HG03521 (cell line): ENCODE data around the gene ZNF212.
"Not testable (repeated sequence)": the region's sequence is repeated elsewhere in the genome, so short reads cannot be mapped to it uniquely, and the experiment has no call there.

Source experiments
- ATAC-seq: cut with Tn5 transposase; IDR thresholded peaks from one replicate; pipeline ENCODE4 v1.9.1; 2021; ENCODE audit warnings: mild to moderate bottlenecking, moderate library complexity; ENCODE audit not compliant: unreplicated experiment

Gene ZNF212

DNA sequence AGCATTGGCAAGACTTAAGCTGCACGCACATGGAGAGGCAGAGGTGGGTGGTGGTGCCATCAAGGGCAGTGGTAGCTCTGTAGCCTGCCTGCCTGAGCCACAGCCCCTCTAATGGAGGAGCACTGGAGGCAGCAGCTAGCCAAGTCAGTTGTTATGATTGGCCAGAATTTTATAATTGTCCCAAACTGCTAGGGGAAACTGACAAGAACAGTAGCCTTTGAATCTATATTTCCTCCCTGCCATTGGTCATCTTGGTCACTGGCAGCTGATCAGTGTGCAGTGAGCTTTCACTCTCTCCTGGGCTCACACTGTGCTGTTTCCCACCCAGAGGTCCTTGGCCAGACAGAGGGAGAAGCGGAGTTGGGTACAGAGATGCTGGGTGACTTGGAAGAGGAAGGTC, 12.9 kb downstream of the ZNF212 start:
- ATAC-seq, result no peak

DNA sequence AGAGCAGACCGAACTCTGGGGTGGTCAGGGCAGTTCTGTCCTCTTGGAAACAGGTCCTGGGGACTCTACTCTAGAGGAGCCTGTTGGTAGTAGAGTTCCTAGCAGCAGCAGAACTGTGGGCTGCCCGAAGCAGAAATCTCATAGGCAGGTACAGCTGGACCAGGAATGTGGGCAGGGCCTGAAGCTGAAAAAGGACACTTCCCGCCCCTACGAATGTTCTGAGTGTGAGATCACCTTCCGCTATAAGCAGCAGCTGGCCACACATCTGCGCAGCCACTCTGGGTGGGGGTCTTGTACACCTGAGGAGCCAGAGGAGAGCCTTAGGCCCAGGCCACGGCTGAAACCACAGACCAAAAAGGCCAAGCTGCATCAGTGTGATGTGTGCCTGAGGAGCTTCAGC, 14.2 kb downstream of the ZNF212 start:
- ATAC-seq, result no peak

DNA sequence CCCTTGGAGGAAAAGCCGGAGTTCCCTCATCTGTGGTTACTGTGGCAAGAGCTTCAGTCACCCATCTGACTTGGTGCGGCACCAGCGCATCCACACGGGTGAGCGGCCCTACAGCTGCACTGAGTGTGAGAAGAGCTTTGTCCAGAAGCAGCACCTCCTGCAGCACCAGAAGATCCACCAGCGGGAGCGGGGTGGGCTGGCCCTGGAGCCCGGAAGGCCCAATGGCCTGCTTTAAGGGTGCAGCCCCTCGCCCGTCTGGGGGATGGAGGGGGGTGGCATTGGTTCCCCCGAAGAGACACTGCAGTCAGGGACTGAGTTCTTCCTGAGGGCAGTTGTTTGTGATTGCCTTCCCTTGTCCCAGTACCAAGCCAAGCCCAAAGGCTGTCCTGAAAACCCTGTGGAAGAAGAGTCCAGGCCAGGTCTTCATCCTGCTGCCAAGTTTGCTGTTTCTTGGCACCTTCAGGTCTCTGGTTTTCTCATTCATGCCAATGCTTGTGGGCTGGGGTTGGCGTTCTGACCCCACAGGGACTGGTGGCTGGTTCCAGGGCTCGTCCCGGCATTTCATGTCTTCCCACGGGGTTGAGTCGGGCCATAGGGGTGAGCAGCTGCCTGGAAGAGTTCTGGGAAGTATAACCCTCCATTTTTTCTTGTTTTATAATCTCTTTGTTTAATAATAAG, 14.9 kb downstream of the ZNF212 start:
- ATAC-seq, result no peak

DNA sequence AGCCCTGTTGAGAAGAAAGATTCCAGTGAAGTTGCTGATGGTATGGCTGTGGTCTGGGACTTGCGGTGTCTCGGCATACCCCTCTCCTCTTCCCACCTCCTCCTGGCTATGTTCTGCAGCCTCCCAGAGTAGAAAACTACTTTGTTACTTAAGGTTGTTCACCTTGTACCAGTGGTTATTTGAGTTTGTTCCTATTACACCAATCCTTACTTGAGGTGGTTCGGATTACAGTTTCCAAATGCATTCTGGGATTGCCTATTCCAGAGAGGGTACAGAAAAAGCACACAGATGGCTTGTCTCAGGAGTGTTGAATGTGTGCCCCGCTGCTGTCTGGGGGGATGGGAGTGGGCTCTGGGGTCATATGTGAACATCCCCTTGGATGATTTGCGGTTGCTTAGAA, 15.7 kb downstream of the ZNF212 start:
- no peak for ATAC-seq

DNA sequence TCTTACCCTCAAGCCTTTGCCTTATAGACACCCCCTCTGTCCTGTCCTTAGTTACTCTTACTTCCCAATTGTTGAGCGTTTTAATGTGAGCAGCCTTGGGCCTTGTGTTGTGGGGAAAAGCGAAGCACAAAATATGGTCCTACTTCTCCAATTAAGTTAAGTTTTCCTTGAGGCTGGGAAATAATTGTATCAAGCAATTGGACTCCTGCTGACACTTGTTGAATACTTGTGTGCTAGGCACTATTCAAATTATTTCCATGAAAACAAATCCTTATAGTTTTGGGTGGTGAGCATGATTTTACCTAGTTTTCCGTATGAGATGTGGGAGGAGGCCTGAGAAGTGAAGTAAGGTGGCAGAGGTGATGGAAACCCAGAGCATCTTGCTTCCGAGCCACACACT, 17.1 kb downstream of the ZNF212 start:
- ATAC-seq, result no peak

DNA sequence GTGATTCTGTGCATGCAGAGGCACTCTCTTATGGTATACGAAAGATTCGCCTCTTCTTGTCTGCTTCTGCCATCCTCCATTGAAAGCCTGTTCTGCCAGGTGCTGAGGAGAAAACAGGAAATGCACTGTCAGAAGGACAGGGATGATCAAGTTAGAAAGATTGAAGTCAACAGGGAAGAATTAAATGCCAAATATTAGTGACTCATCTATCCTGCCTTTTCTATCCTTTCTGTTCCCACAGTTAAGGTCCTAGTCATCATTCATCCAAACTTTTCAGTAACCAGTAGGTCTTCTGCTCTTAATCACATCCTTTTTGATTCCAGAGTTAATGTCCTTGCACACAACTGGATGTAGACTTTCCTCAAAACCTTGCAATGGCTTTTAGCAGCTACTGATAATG, 17.7 kb downstream of the ZNF212 start:
- no peak for ATAC-seq

DNA sequence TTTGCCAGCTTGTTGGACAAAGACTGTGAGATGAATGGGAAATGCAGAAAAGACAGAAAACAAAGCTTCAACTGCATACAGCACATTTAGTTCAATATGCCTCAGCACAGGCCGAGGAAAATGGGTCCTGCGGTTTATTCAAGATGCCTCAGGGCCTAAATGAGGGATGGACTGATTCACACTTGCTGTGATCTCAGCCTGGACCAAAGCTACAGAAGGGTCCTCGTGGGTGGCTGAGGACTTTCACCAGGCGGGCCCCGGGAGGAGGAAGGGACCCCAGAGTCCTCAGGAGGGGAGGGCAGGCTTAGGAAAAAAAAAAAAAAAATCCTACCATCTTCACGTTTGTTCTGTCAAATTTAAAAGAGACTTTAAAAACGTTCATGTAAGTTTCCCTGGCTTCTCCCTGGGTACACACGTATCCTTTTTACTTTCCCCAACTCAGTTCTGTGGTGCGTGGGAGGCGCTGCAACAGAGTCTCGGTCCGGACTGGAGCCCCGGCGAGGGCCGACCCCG, 21.9 kb downstream of the ZNF212 start:
- no peak for ATAC-seq

DNA sequence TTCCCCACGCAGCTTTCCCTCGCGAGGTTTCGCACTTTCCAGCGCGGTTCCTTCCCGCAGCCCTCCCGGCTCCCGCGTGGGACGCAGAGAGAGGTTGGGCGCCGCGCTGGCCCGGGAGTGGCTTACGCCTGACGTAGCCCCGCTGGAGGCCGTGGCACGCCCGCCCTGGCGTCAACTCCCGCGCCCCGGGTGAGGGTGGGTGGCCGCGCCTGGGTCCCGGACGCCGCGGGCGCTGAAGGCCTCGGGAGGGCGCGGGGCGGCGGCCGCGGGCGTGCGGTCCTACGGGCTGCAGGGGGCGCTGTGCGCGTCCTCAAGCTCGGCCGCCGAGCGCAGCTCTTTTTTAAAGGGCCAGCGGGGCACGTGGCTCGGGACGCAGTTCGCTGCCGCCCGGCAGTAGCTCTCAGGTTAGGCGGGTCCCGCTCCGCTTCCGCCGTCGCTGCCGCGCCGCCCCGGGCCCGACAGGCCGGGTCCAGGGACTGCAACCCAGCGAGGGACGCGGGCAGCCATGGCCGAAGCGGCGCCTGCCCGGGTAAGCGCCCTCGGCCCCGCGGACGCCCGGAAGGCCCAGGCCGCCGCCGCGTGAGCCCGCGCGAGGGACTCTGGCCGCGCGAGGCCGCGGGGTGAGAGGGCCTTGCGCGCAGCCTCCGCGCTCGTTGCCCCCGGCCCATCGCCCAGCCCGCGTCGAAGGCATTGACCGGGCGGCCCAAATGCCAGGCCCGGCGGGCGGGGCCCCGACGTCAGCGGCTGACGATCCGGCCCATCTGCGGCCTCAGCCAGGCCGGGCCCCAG, 22.6 kb downstream of the ZNF212 start, which contains the start of gene ZNF783:
ZNF783 (plus strand) TSS at position 368 of the 789 bp plus-strand sequence; CDS start at position 506, 138 bp downstream.
- ATAC-seq, result peak; percentile 83

DNA sequence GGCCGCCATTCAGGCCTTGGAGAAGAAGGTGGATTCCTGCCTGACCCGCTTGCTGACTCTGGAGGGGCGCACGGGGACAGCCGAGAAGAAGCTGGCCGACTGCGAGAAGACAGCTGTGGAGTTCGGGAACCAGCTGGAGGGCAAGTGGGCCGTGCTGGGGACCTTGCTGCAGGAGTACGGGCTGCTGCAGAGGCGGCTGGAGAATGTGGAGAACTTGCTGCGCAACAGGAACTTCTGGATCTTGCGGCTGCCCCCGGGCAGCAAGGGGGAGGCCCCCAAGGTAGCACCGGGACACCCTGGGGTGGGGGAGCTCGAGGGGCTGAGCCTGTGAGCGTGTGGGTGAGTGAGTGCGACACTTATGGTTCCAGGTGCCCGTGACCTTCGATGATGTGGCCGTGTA, 27.0 kb downstream of the ZNF212 start:
- ATAC-seq, result no peak

DNA sequence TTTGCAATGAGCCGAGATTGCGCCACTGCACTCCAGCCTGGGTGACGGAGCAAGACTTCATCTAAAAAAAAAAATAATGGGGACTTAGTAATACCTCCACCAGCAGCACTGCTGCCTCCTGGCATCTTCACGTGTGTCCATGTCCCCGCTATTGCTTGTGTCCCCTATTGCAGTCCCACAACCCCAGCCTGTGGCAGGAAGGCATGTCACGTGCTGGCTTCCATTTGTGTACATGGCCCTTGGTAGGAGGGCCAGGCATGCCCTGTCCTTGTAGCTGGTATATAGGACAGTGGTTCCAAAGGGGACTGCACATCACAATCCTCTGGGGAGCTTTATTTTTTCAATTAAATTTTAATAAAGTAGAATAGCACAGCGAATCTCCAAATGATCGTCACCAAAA, 28.3 kb downstream of the ZNF212 start:
- no peak for ATAC-seq

DNA sequence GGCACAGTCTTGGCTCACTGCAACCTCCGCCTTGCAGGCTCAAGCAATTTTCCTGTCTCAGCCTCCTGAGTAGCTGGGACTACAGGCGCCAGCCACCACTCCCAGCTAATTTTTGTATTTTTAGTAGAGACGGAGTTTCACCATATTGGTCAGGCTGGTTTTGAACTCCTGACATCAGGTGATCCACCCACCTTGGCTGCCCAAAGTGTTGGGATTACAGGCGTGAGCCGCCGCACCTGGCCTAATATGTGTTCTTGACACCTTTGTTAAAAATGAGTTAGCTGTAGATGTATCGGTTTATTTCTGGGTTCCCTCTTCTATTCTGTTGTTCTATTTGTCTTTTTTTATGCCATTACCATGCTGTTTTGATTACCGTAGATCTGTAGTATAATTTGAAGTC, 35.0 kb downstream of the ZNF212 start:
- not testable (repeated sequence) for ATAC-seq

DNA sequence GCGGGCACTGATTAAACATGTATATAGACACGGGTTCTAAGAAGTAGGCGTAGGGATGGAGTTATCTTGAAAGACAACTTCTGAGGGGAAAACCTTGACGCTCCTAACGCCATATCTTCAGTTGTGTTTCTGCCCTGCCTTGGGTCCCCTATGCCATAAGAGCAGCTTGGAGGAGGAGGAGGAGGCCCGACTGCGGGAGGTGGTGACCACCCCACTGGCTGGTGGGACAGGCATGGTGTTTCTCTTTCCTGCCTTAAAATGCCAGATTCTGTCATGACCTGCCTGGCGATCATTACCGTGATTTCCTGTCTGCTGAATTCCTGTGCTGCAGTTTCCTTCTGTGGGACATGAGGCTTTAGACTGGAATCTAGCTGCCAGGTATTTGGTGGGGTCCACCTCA, 38.4 kb downstream of the ZNF212 start:
- no peak for ATAC-seq

DNA sequence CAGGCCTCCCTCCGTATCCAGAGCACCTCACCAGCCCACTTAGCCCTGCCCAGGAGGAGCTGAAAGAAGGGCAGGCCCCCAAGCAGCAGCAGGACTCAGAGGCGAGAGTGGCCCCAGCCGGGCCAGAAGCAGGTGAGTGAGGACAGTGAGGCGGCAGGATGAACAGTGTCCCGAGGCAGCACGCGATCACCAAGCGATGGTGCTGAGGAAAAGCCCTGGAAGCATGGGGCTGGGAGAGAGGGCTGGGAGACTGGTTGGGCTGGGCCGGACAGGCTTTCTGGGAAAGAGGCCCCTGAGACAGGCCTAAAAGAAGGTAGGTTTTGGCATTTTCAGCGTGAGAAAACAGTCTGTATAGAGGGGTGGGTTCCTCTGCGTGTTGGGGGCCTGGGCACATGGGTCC, 38.9 kb downstream of the ZNF212 start:
- no peak for ATAC-seq

DNA sequence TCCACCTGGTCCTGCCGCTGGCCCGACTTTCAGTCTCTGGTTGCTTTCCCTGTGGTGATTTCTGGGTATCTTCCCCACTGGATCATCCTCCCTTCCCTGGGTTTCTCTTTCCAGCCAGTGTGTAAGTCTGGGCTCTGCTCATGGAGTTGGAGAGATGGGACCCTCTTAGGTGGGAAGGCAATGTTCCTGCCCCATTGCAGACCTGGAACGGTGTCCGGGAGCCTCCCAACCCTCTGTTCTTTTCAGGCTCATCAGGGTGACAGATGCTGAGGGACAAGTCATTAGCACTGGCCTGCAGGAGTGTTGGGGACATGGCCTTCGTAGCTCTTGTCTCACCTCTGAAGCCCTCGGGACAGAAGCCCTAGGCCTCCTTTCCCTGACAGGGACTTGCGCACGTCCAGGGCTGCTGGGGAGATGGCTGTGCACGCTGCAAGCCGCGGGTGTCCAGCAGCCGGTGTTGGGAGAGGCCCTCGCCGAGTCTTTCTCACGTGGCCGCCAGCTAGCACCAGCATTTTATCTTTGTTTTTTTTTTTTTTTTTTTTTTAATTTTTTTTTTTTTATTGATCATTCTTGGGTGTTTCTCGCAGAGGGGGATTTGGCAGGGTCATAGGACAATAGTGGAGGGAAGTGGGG, 39.8 kb downstream of the ZNF212 start:
- no peak for ATAC-seq

DNA sequence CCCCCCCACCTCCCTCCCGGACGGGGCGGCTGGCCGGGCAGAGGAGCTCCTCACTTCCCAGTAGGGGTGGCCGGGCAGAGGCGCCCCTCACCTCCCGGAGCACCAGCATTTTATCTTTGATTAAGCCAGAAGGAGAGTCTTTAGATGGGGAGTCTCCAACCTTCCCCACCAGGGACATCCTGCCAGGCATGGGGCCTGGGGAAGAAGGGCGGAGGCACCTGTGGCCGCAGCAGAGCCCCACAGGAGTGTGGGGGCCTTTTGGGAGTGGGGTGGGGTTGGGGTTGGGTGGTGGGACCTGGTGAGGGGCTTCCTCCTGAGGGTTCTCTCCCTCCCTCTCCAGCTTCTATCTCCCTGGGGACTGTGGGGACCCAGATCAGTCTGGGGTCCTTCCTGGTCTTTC, 40.7 kb downstream of the ZNF212 start:
- no peak for ATAC-seq

DNA sequence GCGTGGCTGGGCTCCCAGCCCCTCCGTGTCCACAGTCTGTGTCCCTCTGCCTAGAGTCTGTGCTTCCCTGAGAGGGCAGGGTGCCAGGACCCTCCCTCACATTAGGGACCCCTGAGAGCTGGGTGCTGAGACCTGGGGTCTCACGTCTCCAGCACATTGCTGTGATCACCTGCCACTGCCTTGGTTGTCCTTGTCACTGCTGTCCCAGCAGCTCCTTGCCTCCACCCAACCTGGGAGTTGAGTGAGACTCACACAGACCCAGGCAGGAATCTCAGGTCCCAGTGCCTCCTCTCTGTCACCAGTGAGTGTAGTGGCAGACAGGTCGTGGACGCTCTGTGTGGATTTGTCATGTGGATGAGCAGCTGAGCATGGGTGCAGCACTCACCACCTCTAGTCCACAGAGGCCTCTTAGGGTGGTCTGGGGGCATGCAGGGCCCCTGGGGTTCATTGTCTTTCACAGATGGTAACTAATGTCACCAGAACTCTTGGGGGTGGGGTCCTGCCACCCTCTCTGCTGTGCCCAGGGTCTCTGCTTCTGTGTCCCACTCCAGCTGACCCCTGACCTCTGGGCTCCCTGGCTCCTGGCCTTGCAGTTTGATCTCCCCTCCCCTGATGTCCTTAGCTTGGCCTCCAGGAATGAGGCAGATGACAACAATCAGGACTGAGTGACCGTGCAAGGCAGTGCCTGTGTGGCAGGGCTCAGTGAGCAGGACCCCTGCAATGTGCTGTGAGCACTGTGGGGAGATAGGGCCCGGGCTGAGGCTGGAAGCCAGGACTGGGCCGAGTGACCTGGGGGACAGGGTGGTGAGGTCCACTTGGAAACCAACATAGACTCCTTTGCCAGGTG, 41.4 kb downstream of the ZNF212 start:
- no peak for ATAC-seq

DNA sequence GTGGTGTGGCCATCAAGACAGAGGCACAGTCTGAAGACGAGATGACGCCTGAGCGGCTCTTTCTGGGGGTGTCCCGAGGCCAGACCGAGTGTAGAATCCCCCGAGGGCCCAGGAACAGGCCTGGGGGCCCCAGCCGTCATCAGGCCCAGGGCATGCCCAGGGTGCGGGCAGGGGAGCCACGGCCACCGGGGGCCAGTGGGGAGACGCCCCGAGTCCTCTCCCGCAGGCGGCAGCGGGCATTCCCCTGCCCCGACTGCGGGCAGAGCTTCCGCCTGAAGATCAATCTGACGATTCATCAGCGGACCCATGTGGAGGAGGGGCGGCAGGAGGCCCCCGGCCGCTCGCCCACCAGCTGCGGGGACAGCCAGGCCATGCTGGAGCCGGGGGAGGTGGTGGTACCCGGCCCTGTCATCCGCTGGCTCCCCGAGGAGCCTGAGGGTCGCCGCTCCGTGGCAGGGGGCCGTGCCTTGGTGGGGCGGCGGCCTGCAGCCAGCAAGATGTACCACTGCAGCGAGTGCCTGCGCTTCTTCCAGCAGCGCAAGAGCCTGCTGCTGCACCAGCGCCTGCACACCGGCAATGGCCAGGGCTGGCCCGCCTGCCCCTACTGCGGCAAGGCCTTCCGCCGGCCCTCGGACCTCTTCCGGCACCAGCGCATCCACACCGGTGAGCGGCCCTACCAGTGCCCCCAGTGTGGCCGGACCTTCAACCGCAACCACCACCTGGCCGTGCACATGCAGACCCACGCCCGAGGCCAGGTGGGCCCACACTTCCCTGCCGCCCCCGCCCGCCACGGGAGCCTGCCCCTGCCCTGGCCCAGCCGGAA, 42.3 kb downstream of the ZNF212 start:
- no peak for ATAC-seq

DNA sequence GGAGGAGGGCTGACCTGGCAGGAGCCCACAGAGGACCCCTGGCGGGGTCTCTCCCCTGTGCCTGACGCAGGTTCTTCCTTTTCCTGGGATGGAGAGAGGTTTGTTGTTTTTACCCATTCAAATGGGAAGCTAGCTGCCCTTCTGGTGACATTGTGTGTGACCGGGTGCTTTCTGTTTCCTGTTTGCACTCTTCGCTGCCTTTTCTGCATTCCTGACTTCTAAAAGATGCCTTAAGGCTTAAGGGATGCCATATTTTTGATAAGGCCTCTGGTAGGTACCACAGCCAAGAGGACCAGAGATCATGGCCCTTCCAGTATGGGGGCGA, 42.8 kb downstream of the ZNF212 start:
- no peak for ATAC-seq

DNA sequence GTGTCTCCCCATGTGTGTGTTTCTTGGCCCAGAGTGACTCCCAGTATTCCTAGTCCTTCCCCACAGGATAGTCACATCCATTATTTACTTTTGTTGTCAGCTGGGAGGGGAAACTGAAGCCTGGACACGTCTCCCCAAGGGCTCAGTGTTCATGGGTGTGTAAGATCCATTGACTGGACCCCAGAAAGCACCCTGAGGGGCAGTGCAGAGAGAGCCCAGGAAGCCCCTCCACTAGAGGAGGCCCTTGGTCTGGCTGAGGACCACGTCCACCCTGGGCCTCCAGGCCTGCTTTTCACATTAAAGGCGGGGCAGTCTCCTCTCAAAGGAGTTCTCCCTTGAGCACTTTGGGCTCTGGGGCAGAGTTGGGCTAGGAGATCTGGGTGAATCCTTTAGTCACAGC, 43.9 kb downstream of the ZNF212 start:
- no peak for ATAC-seq

DNA sequence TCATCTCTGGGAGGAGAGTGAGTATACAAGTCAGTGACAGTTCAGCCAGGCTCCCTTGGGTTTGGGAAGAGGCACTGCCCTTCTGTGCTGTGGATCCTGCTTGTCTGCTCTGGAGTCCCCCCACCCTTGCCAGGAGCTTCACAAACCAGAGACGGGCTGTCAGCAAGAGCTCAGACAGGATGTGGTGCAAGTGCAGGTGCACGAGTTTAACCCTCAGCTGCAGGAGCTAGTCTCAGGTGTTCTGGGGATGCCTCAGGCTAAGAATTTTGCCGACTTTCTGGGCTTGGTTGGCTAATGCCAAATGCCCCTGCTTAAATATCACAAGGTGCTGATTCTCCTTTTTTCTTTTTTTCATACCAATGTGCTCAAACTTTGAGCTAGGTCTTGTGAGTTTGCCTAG, 44.9 kb downstream of the ZNF212 start:
- ATAC-seq, result no peak
